HG03045 (cell line): ENCODE data around the gene ADAM12.
"Not testable (repeated sequence)": the region's sequence is repeated elsewhere in the genome, so short reads cannot be mapped to it uniquely, and the experiment has no call there.

Experiments
- ATAC-seq: cut with Tn5 transposase; IDR thresholded peaks from one replicate; pipeline ENCODE4 v1.9.1; 2021; ENCODE audit warnings: mild to moderate bottlenecking, moderate library complexity; ENCODE audit not compliant: unreplicated experiment

ADAM12 gene

GRCh38 chr10:125999694-126000093 is 388.6 kb downstream of the ADAM12 start:
- ATAC-seq, result no peak

DNA sequence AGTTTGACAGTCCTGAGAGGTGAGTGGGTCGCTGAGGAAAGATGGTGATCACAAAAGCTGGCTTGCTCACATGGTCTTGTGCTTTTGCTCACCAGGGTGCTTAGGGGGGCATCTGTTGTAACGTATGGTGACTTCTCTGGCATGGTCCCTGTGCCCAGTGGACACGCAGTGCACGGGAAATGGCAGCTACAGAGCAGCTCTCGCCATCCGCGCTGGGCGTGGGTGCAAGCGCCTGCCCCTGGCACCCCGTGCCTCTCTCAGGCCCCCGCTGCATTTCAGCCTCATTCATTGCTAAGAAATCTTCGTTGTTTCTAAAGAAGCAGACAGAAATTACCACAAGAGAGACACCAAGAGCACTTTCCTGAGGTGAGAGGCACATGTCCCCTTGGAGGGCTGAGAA is 390.7 kb downstream of the ADAM12 start:
- no peak for ATAC-seq

DNA sequence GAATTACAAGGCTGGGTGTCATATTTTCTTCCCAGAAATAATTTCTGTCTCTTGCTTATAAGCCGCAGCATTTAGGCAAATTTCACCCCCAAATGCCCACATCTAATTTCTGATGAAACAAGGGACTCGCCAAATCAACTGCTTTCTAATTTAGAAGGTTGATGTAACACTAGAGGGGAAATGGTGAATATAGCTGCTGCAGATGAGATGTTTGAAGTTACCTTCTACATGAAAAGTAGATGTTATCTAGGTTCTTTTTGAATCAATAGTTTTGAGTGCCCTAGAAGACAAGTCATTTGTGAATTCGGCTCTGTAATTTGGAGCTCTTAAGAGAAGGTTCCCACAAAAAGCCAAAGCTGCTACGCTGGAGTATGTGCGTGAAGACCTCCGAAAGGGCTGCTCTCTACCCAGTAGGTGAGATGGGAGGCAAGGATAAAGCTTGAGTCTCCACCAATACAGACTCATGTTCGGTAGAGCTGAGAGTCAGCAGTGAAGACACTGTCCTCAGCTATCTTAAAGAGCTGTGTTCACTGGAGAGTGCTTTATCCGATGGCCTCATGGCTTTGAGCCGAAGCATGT is 392.5 kb downstream of the ADAM12 start:
- ATAC-seq, result no peak

GRCh38 chr10:125994601-125995000 is 393.7 kb downstream of the ADAM12 start:
- ATAC-seq, result no peak

DNA sequence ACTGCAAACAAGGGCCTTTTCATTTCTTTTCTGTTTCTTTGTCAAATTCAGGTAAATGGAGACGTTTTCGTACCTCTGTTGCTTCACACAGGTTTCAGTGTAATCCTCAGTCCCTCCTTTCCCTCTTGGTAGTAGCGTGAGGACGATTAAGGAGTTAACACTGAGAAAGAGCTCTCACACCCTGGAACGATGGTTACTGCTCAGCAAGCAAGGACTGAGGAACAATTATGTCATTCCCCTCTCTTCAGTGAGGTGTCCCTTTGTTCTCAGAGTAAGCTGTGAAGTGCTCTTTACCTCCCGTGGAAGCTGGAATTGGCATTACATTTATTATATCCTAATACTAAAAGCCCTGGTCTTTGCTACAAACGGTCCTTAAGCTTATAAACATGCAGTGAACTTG is 396.0 kb downstream of the ADAM12 start:
- no peak for ATAC-seq

- ATAC-seq, result no peak
Observed at GRCh38 chr10:125991392-125991791, 396.9 kb downstream of the ADAM12 start.

GRCh38 chr10:125990974-125991373 is 397.3 kb downstream of the ADAM12 start:
- no peak for ATAC-seq

DNA sequence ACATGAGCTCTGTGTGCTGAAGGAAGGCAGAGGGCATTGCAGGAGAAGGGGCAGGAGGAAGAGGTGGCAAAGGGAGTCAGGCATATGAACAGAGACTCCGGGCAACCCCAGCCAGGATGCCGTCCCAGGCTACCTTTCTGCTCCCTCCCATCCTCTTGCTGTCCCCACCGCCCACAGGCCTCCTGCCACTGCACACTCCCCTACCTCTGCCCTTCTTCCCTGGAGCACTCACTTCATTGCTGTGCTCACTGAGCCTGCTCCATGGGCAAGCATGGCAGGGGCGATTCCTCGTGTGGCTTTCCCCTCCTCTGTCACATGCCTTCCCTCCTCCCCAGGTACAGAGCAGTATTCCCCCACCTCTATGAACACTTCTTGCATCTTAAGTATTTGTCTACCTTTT is 398.5 kb downstream of the ADAM12 start:
- ATAC-seq, result no peak

DNA sequence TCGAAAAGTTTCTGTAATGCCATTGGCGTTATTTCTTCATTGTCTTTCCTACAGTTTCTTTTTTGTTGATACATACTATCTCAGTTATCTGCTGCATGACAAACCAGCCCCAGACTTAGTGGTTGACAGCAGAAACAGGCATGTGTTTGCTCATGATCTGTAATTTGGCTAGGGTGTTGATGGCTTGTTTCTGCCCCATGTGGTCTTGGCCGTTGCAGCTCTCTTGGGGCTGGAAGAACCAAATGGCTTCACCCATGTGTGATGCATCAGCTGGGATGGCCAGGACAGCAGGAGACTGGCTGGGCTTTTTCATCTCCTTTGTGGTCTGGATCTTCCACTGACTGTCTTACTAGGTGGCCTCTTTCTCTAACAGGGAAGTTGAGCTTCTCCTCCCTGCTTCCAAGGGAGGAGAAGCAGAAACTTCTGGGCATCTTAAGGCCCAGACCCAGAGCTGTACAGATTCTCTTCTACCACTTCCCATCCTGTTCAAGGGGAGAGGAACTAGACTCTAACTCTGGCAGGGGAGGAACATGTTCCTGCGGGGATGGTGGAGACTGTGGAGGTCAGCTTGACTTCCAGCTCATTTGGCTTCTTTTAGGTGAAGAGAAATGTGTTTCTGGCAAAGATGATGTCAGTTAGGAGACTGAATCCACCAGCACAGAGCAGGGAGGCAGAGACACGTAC is 402.6 kb downstream of the ADAM12 start:
- ATAC-seq, result no peak

DNA sequence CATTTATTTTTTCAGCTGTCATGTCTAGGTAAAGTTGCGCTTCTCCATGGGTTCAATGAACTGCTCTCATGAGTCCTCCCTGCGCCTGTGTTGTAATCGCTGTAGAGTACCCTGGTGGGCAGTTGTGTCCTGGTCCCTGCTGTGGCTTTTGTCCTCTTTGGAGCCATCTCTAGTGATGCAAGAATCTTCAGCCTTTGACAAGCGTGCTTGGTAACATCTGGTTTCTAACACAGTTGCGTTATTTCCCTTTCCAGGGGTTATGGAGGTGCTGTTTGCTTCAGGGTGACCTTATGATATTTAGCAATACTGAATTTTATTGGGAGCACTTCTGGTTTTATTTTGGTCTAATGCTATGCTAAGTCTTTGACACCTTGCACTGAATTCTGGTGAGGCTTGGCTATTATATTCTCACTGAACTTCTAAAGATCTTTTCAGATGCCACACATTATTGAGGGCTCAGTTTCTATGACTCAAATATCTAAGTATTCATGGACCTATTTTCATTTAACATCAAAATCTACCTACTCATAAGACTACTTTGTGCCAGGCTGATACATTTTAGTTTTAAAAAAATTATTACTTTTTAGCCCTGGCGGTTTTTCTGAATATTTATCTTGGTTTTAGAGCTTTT is 403.3 kb downstream of the ADAM12 start:
- ATAC-seq, result no peak

GRCh38 chr10:125984346-125984745 is 403.9 kb downstream of the ADAM12 start:
- no peak for ATAC-seq

DNA sequence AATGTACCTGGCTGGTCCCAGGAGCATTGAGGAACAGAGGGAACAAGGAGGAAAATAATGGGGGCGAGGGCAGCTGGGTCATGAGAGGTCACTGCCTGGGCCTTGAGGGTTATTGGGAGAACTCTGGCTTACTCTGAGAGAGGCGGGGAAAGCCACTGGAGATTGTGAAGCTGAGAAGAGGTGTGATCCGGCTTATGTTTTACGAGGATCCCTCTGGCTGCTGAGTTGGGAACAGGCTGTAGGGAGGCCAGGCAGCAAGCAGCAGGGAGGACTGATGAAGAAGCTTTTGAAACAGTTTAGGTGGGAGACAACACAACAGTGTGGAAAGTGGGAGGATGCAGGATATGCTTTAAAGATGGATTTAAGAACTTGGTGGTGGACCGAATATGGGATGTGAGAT is 404.6 kb downstream of the ADAM12 start:
- ATAC-seq, result no peak

- ATAC-seq, result no peak
Observed at GRCh38 chr10:125983161-125983560, 405.1 kb downstream of the ADAM12 start.

GRCh38 chr10:125982260-125982948 is 405.9 kb downstream of the ADAM12 start:
- ATAC-seq, result peak; percentile 54

- no peak for ATAC-seq
Observed at GRCh38 chr10:125980521-125981035, 407.7 kb downstream of the ADAM12 start.

- ATAC-seq, result no peak
Observed at GRCh38 chr10:125979976-125980375, 408.3 kb downstream of the ADAM12 start.

DNA sequence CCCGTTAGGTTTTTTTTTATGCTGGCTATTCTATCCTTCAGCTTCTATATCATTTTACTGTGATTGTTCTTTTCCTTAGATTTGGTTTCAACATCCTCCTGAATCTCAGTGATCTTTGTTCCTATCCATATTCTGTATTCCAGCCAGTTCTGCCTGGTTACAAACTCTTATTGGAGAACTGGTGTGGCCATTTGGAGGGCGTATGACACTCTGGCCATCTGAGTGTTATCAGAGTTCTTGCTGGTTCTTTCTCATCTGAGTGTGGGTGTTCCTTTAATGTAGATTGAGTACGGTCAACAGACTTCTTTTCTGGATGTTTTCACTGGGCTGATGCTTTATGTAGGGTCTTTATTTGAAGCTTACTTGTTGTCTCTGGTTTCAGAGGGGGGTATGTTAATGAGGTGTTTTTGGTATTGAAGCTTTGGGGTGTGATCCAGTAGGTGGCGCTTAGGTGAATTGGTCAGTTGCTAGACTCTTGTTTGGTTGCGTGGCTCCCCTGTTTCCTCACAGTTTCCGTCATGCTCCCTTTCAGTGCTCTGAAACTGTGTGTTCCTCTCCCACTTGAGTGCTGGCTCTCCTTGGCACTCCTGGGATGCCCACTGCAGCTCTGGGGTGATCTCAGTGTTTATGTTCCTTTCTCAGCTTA is 411.2 kb downstream of the ADAM12 start:
- no peak for ATAC-seq

DNA sequence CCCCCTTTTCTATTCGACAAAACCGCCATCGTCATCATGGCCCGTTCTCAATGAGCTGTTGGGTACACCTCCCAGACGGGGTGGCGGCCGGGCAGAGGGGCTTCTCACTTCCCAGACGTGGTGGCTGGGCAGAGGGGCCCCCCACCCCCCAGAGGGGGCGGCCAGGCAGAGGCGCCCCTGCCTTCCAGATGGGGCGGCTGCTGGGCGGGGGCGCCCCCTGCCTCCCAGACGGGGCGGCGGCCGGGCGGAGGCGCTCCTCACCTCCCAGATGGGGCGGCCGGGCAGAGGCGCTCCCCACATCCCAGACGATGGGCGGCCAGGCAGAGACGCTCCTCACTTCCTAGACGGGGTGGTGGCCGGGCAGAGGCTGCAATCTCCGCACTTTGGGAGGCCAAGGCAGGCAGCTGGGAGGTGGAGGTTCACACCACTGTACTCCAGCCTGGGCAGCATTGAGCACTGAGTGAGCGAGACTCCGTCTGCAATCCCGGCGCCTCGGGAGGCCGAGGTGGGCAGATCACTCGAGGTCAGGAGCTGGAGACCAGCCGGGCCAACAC is 418.1 kb downstream of the ADAM12 start:
- not testable (repeated sequence) for ATAC-seq

DNA sequence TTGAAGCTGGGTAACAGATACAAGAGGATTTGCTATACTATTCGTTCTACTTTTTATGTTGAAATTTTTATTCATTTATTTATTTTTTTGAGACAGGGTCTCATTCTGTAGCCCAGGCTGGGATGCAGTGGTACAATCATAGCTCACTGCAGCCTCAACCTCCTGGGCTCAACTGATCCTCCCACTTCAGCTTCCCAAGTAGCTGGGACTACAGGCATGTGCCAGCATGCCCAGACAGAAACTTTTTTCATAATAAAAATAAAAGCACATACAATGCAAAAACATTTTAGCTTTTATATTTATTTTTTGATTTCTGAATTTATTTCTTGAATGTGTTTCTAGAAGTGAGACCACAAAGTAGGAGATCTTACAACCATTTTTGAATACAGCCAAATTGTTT is 420.7 kb downstream of the ADAM12 start:
- ATAC-seq, result no peak

DNA sequence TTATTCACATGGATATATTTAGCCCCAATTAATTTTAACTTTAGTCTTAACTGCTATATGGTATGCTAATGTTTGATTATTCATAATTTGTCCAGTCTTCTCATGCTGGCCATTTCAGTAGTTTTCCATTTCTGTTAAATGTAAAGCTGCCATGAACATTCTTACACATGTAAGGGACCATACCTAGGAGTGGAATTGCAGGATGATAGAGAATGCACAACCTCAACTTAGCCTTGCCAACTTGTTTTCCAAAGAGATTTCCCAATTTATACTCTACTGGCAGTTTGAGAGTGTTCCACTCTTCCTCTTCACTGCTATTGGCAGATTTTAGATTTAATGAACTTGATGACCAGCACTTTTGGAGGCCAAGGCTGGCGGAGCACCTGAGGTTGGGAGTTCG is 423.7 kb downstream of the ADAM12 start:
- no peak for ATAC-seq
